ENCODE results near the gene PLA2G4B.

The PLA2G4B gene

DNA sequence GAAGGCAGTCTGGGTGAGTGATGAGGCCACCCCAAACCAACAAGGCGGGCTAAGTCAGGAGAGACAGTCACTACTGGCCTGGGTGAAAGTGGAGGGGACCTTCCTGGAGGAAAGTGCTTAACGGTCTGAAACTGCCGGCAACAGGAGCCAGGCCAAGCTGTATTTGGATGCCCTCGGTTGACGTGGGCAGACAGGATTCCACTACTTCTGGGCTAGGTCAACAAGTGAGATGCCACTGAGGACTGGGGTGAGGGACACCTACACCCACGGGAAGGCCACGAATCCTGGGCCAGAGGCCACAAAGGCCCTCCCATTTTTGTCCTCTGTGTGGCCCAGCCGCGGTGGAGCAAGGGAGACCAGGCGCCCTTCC, 42.9 kb downstream of the PLA2G4B start:
- DNase-seq: no peak
- TF ChIP-seq GATA1 (IDR thresholded peaks at IDR 0.05; ENCODE audit: low read depth, low read length) (no peak), POLR2A (IDR thresholded peaks at IDR 0.05; ENCODE audit: low read length) (no peak)

DNA sequence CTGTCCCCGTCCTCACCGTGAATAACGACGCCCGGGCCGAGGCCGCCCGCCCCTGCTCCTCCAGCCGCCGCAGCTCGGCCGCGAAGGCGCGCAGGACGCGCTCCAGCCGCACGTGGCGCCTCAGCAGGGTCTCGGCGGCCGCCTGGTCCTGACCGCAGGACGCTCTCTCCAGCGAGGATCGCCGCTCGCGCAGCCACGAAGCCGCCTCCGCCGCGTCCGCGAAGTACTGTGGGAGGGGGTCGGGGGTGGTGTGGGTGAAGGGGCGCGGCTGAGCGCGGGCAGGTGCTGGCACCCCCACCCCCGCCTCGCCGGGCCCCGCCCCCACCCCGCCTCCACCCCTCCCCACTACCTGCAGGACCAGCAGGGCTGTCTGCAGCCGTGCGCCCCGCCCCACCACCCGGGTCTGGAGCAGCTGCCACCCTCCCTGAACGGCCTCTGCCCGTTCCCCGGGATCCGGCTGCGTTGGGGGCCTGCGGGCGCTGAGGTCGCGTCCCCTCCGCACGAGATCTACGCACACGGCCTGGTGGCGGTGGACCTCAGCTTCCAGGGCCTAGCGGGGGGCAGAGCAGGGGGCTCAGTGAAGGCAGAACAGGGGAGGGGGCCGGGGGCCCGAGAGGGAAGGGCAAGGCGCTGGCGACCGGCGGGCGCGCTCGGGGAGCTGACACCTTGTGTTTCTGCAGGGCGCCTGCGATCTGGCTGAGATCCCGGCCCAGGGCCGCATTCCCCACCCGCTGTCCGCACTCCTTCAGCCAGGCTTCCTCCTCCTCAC, 43.5 kb downstream of the PLA2G4B start:
- TF ChIP-seq GATA1 (IDR thresholded peaks at IDR 0.05; ENCODE audit: low read depth, low read length) (no peak), POLR2A (IDR thresholded peaks at IDR 0.05; ENCODE audit: low read length) (no peak)
- no peak for DNase-seq

DNA sequence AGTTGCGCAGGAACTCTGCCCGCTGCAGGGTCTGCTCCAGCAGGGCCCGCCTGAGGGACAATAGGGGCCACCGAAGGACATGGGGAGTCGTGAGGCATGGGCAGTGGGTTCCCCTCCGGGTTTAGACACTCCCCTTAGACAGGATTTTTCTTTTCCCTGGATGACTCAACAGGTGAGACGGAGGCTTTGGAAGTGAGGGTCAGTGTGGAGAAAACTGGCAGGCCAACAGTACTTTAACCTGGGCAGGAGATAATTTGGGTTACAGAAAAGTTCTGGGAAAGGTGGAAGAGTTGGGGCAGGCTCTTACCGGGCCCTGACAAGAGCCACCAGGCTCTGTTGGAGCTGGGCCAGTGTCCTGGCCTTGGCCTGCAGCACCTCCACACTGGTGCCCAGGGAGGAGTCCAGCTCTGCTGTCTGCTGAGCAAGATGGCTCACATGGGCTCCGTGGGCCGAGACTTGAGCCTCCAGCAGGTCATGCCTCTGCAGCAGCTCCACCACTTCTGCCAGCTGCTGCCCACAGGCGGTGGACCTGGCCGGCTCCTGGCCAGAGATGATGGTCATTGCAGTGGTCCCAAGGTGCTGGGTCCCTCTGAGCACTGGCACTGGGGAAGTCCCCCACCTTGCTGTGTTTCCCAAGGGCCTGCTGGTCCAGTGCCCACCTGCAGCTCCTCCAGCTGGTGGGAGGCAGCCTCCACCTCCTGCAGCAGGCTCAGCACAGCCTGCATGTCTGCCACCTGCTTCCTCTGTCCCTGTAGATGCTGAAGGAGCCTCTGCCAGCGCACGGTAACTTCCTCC, 44.2 kb downstream of the PLA2G4B start:
- no peak for TF ChIP-seq POLR2A (IDR thresholded peaks at IDR 0.05; ENCODE audit: low read length)
- TF ChIP-seq GATA1 (IDR thresholded peaks at IDR 0.05; ENCODE audit: low read depth, low read length): no peak
- no peak for DNase-seq

DNA sequence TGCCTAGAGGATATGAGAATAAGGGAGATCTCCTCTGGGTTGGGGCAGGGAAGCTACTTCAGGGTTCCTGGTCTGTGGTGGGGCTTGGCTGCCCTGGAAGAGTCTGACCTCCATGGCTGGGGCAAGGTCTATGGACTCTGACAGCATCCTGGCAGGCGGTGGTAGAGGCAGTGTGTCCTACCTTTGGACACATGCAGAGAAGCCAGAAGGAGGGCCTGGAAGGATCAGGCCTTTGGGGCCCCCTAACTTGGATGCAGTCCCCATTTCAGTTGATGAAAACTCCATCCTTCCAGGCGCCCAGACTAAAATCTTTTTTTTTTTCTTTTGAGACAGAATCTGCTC, 44.8 kb downstream of the PLA2G4B start:
- DNase-seq: no peak
- no peak for TF ChIP-seq POLR2A (IDR thresholded peaks at IDR 0.05; ENCODE audit: low read length)
- no peak for TF ChIP-seq GATA1 (IDR thresholded peaks at IDR 0.05; ENCODE audit: low read depth, low read length)

DNA sequence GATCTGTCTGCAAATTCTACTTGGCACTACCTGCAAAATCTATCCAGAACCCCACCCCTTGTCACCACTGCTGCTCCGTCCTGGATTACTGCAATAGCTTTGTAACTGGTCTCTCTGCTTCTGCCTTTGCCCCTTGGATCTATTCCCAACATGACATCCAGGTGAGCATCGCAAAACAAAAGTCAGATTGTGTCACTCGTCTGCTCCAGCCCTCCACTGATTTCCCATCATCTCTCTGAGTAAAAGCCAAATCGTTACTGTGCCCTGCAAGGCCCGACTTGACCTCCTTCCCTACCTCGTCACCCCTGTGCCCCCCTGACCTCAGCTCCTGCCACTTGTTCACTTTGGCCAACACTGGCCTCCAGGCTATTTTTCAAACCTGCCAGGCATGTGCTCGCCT, 45.8 kb downstream of the PLA2G4B start:
- no peak for TF ChIP-seq POLR2A (IDR thresholded peaks at IDR 0.05; ENCODE audit: low read length)
- no peak for TF ChIP-seq GATA1 (IDR thresholded peaks at IDR 0.05; ENCODE audit: low read depth, low read length)
- DNase-seq: no peak

DNA sequence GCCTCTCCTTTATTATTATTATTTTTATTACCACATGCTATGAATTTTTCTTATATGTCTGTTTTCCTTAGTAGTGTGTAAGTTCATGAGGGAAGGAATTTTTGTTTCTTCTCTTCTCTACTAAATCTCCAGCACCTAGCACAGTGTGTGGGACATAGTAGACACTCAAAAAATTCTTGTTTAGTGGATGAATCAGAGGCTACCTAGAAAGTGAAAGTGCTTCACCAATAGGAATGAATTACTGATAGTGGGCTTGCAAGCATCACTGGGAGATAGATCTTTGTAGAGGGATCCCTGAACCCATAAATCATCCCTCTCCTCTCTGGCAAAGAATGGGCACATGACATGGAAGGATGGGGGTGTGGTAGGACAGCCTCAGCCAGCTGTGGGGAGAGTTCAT, 46.7 kb downstream of the PLA2G4B start:
- no peak for DNase-seq
- TF ChIP-seq GATA1 (IDR thresholded peaks at IDR 0.05; ENCODE audit: low read depth, low read length) (no peak), POLR2A (IDR thresholded peaks at IDR 0.05; ENCODE audit: low read length) (no peak)

DNA sequence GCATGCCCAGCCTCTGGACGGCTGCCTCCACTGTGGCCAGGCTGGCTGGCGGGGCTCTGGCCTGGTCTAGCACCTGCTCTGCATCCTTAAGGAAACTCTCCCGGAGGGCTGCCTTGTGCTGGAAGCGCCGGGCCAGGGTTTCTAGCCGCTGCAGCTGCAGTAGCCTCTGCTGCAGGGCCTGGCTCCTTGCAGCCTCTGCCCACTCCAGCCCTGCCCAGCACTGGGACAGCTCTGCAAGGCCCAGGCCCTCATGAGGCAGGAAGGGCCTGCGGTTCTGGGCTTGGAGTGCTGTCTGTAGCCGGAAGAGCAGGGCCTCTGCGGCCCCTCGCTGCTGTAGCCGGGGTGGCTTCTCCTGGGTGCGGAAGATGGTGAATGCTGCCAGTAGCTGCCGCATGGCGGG, 47.2 kb downstream of the PLA2G4B start:
- no peak for DNase-seq

DNA sequence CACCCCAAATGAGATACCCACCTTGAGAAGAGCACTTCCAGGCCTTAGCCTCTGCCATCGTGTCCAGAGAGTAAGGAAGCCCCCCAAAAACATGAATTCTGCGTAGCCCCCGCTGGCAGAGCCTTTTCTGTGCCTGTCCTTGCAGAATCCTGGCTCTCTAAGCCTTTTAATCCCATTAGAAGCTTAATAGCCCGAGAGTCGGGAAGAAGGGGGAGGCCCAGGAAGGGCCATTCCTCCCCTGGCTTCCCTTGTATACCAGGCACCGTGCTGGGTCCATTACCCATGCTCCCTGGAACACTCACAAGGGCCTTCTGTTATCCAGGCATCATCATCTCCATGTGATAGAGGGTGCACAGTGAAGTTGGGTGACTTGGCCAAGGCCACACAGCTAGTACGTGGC, 48.1 kb downstream of the PLA2G4B start:
- no peak for DNase-seq
- TF ChIP-seq POLR2A (IDR thresholded peaks at IDR 0.05; ENCODE audit: low read length) (no peak), GATA1 (IDR thresholded peaks at IDR 0.05; ENCODE audit: low read depth, low read length) (no peak)

More for the DNA sequence above, 47.2 kb downstream of the PLA2G4B start:
- no peak for TF ChIP-seq POLR2A (IDR thresholded peaks at IDR 0.05; ENCODE audit: low read length)
- no peak for TF ChIP-seq GATA1 (IDR thresholded peaks at IDR 0.05; ENCODE audit: low read depth, low read length)

DNA sequence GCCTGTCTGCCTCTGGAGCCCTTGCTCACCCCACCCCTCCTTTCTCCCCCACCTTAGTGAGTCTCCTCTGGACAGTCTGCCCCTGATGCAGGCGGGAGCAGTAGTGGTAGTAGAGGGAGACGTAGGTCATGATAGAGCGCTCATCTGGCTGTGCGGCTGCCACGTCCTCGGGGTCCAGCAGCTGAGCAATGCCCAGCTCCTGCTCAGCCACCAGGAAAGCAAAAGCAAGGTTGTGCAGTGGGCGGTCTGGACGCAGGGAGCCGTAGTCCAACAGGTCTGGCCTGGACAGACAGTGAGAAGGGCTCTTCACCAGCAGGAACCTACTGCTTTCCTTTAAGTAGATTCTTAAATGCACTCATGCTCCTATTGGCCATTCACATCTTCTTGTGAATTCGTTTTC, 48.5 kb downstream of the PLA2G4B start:
- TF ChIP-seq GATA1 (IDR thresholded peaks at IDR 0.05; ENCODE audit: low read depth, low read length) (no peak), POLR2A (IDR thresholded peaks at IDR 0.05; ENCODE audit: low read length) (no peak)
- DNase-seq: no peak

DNA sequence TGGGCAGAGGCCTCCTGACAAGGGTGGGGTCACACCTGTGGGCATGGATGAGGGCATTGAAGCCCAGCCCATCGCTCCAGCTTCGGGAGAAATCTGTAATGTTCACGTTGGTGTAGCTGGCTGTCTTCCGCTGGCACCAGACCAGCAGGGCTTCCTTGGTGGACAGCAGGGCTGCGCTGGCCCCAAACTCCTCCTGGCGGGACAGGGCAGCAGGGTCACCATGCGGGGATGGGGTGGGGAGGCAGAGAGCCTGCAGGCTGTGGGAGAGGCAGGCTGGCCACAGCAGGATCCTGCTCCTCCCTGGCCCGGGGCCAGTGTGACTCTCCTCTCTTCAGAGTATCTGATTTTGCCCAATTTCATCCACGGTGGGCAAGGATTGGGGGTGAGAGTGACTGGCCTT, 49.2 kb downstream of the PLA2G4B start:
- no peak for DNase-seq
- no peak for TF ChIP-seq GATA1 (IDR thresholded peaks at IDR 0.05; ENCODE audit: low read depth, low read length)
- TF ChIP-seq POLR2A (IDR thresholded peaks at IDR 0.05; ENCODE audit: low read length): no peak

DNA sequence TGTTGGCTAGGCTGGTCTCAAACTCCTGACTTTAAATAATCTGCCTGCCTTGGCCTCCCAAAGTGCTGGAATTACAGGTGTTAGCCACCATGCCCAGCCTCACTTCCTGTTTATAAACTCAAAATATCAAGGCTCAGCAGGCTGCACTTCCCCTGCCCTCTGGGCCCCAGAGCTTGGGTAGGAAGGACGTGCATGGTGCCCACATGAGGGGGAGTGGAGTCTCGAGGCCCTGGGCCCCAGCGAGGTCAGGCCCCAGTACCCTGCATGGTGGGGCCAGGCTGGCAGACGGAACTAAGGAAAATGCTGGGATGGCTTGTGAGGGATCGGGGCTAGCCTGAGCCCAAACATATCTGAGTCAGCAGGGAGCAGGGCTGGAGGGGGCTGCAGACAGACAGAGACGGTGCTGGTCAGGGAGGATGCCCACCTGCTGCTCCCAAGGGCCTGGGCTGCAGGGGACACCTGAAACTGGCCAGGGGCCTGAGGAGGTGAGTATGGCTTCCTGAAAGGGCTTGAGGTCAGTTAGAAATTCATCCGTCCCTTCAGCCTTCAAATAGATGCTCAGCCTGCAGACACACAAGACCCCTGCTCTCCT, 50.1 kb downstream of the PLA2G4B start:
- TF ChIP-seq POLR2A (IDR thresholded peaks at IDR 0.05; ENCODE audit: low read length) (no peak), GATA1 (IDR thresholded peaks at IDR 0.05; ENCODE audit: low read depth, low read length) (no peak)
- no peak for DNase-seq

DNA sequence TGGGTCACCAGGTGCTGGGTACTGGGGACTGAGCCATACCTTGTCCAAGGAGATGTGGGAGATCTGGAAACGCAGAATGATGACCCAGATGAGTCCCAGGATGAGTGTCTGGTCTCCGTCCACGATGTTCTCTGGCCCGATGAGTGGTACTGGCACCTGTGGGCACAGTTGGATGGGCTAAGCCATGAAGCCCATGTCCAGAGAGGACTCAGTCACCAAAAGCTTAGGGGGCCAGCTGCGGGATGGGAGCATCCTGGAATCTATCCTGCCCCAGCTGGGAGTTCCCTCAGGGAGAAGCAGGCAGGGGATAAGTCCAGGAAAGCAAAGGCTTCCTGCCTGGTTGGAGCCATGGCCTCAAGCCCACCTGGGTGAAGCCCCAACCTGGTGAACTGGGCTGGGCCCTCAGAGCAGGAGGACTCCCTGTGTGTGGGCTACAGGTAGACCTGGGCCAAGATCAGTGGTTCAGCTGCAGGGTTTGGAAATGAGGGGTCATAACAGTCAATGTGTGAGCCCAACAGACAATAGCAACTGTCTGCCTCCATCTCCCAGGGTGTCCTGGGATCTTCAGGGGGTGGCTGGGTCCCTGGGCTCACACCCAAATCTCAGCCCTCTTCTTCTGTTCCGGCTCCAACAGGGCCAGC, 51.5 kb downstream of the PLA2G4B start:
- TF ChIP-seq POLR2A (IDR thresholded peaks at IDR 0.05; ENCODE audit: low read length) (no peak), GATA1 (IDR thresholded peaks at IDR 0.05; ENCODE audit: low read depth, low read length) (no peak)
- DNase-seq: no peak

DNA sequence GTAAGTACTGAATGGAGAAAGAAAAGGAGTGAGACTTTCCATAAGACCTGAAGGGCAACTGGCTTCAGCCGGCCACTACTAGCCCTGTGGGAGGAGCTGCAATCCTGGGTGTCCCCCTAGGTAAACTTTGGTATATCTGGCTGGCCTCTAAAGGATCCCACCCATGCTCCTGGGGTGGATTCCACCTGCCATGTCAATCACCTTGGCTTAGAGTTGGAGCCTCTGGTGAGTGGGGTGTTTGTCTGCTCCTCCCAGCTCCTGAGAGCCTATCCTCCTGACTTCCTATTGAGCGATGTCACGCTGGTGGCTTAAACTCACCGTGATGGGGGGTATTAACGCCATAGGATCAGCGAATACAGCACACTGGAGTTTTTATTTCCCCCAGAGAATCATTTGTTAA, 52.6 kb downstream of the PLA2G4B start:
- DNase-seq: no peak
- TF ChIP-seq GATA1 (IDR thresholded peaks at IDR 0.05; ENCODE audit: low read depth, low read length): no peak
- TF ChIP-seq POLR2A (IDR thresholded peaks at IDR 0.05; ENCODE audit: low read length): no peak

DNA sequence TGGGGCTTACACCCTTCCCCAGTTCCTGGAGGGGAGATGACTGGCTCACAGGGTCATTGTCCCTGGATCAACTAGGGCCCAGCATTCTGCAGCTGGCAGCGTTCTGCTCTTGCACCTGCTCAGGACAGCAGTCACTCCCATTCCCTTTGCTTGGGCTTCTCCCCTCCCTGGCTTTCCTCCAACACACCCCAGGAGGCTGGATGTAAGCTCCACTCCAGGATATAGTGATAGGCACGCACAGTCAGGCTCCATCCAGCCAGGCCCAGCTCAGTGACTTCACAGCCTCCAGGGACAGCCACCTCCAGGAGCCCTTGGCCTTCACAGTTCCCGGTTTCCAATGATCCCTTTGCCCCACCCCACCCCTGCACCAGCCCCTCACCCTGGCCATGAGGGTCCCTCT, 53.3 kb downstream of the PLA2G4B start:
- no peak for DNase-seq
- TF ChIP-seq GATA1 (IDR thresholded peaks at IDR 0.05; ENCODE audit: low read depth, low read length) (no peak), POLR2A (IDR thresholded peaks at IDR 0.05; ENCODE audit: low read length) (no peak)

Data from erythroblast (primary cell).